Parathyroid adenoma (tissue), 2 donors: ENCODE results near the gene CDK5RAP2.

Experiments
- H2AFZ ChIP-seq: fragments of 300-600 bp; sonication (generic); one replicate; pipeline ENCODE4 v1.7.0; 2017; ENCODE audit warnings: antibody characterized with exemption, mild to moderate bottlenecking
- H3K27ac ChIP-seq: fragments of 300-600 bp; sonication (generic); one replicate; pipeline ENCODE4 v1.7.0; 2017
- H3K27me3 ChIP-seq: fragments of 300-600 bp; sonication (generic); one replicate; pipeline ENCODE4 v1.7.0; 2017; ENCODE audit warnings: low read length; ENCODE audit not compliant: control insufficient read depth, insufficient read depth
- H3K36me3 ChIP-seq: fragments of 300-600 bp; sonication (generic); one replicate; pipeline ENCODE4 v1.7.0; 2017; ENCODE audit warnings: low read length; ENCODE audit not compliant: control insufficient read depth, insufficient read depth
- H3K4me1 ChIP-seq: fragments of 300-600 bp; sonication (generic); one replicate; pipeline ENCODE4 v1.7.0; 2017; ENCODE audit warnings: control low read depth
- H3K4me2 ChIP-seq: fragments of 300-600 bp; sonication (generic); one replicate; pipeline ENCODE4 v1.7.0; 2017; ENCODE audit warnings: low read length
- H3K4me3 ChIP-seq: fragments of 300-600 bp; sonication (generic); one replicate; pipeline ENCODE4 v1.7.0; 2017; ENCODE audit warnings: low read depth, low read length
- H3K79me2 ChIP-seq: fragments of 300-600 bp; sonication (generic); one replicate; pipeline ENCODE4 v1.7.0; 2017; ENCODE audit warnings: control low read depth
- H3K9ac ChIP-seq: fragments of 300-600 bp; sonication (generic); one replicate; pipeline ENCODE4 v1.7.0; 2017; ENCODE audit warnings: mild to moderate bottlenecking
- H3K9me3 ChIP-seq: fragments of 300-600 bp; sonication (generic); one replicate; pipeline ENCODE4 v1.7.0; 2017; ENCODE audit warnings: low read length; ENCODE audit not compliant: control insufficient read depth
- TF ChIP-seq, protein P1 (sequence below): fragments of 300-600 bp; sonication (generic); IDR thresholded peaks from one replicate; pipeline ENCODE4 v1.7.0; 2017; ENCODE audit warnings: antibody characterized with exemption, mild to moderate bottlenecking
- donor health status: primary hyperparathyroidism.

Gene CDK5RAP2

DNA sequence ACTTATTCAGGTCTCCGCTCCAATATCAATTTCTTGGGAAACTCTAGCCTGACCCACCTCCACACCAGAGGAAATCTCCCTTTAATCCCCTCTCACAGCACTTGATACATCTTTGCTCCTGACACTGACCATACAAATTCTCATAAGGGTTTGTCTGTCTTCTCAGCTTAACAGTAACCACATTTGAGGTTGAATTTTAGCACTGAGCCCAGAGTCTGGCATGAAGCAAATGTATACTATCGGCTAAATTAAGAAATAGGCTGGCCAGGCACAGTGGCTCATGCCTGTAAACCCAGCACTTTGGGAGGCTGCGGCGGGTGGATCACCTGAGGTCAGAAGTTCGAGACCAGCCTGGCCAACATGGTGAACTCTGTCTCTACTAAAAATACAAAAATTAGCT is 9.7 kb downstream of the CDK5RAP2 start:
- H2AFZ ChIP-seq = no peak overlapping the region
- H3K4me2 ChIP-seq = no peak overlapping the region
- no peaks in the 10 kb centered on the region for H3K9me3 ChIP-seq
- no peak overlapping the region for H3K4me3 ChIP-seq
- TF ChIP-seq, protein P1, sequence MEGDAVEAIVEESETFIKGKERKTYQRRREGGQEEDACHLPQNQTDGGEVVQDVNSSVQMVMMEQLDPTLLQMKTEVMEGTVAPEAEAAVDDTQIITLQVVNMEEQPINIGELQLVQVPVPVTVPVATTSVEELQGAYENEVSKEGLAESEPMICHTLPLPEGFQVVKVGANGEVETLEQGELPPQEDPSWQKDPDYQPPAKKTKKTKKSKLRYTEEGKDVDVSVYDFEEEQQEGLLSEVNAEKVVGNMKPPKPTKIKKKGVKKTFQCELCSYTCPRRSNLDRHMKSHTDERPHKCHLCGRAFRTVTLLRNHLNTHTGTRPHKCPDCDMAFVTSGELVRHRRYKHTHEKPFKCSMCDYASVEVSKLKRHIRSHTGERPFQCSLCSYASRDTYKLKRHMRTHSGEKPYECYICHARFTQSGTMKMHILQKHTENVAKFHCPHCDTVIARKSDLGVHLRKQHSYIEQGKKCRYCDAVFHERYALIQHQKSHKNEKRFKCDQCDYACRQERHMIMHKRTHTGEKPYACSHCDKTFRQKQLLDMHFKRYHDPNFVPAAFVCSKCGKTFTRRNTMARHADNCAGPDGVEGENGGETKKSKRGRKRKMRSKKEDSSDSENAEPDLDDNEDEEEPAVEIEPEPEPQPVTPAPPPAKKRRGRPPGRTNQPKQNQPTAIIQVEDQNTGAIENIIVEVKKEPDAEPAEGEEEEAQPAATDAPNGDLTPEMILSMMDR = no peak
- H3K27ac ChIP-seq = no peak overlapping the region
- no peak overlapping the region for H3K9ac ChIP-seq
- no peaks in the 10 kb centered on the region for H3K36me3 ChIP-seq
- no peaks in the 10 kb centered on the region for H3K27me3 ChIP-seq
- H3K4me1 ChIP-seq = no peaks in the 10 kb centered on the region
- H3K79me2 ChIP-seq = no peaks in the 10 kb centered on the region

DNA sequence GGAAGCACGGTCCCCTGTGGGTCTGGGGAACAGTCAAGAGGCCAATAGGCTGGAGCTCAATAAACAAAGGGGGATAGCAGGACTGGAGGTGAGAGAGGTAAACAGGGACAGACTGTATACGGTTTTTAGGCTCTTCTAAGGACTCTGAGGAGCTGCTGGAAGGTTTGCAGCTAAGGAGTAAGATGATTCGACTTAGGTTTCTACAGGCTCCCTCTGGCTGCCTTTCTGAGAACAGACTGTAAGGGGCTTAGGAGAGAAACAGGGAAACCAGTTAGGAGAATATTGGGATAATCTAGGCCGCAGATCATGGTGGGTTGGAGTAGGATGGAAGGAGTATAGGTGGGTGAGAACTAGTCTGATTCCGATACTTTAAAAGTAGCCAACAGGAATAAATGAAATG is 10.4 kb downstream of the CDK5RAP2 start:
- no peak overlapping the region for H3K27ac ChIP-seq
- H3K79me2 ChIP-seq = no peaks in the 10 kb centered on the region
- H2AFZ ChIP-seq = no peak overlapping the region
- H3K9ac ChIP-seq = no peak overlapping the region
- H3K27me3 ChIP-seq = no peaks in the 10 kb centered on the region
- no peaks in the 10 kb centered on the region for H3K4me1 ChIP-seq
- TF ChIP-seq, protein P1 = no peak
- H3K36me3 ChIP-seq = no peaks in the 10 kb centered on the region
- H3K9me3 ChIP-seq = no peaks in the 10 kb centered on the region
- no peak overlapping the region for H3K4me3 ChIP-seq
- H3K4me2 ChIP-seq = no peak overlapping the region

DNA sequence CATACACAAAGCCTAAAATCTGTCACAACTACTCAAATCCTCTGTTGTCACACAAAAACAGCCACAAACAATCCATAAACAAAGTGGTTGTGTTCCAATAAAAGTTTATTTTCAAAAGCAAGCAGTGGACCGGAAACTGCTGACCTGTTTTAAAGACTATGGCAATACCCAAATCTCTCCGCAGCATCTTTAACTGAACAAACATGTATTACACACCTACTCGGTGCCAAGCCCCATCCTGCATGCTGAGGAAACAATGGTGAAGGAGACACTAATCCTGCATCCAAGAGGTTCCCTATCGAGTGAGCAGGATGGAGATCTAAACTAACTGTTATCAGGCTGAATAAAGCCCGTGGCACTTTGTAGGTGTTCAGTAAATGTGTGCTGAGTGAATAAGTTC is 11.2 kb downstream of the CDK5RAP2 start:
- Histone ChIP-seq H3K27ac (no peak overlapping the region), H3K36me3 (no peaks in the 10 kb centered on the region), H3K9me3 (no peaks in the 10 kb centered on the region), H3K9ac (no peak overlapping the region), H3K79me2 (no peaks in the 10 kb centered on the region), H3K4me1 (no peaks in the 10 kb centered on the region), H2AFZ (no peak overlapping the region), H3K4me3 (no peak overlapping the region), H3K4me2 (no peak overlapping the region), H3K27me3 (no peaks in the 10 kb centered on the region)
- TF ChIP-seq, protein P1 = no peak

DNA sequence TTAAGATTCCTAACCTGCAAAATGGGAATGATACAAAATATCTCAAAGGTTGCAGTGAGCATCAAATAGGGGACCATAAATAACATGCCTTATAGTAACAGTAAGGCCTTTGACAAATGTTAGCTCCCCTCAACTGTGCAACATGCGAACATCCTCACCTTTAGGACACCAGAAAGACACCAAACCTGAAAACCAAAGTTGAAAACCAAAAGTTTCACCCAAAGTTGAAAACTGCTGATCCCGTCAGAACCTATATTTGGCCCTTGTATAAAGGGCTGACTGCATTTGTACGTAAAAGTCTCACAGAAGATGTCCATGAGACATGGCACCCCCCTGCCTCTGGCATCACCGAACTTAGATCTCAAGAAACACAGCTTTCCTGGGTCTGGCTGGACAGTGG is 12.1 kb downstream of the CDK5RAP2 start:
- H3K4me3 ChIP-seq = no peak overlapping the region
- no peaks in the 10 kb centered on the region for H3K9me3 ChIP-seq
- no peak overlapping the region for H3K9ac ChIP-seq
- no peaks in the 10 kb centered on the region for H3K27me3 ChIP-seq
- no peak overlapping the region for H3K27ac ChIP-seq
- TF ChIP-seq, protein P1 = no peak
- no peak overlapping the region for H3K4me2 ChIP-seq
- no peaks in the 10 kb centered on the region for H3K36me3 ChIP-seq
- H3K79me2 ChIP-seq = no peaks in the 10 kb centered on the region
- H3K4me1 ChIP-seq = no peaks in the 10 kb centered on the region
- no peak overlapping the region for H2AFZ ChIP-seq

DNA sequence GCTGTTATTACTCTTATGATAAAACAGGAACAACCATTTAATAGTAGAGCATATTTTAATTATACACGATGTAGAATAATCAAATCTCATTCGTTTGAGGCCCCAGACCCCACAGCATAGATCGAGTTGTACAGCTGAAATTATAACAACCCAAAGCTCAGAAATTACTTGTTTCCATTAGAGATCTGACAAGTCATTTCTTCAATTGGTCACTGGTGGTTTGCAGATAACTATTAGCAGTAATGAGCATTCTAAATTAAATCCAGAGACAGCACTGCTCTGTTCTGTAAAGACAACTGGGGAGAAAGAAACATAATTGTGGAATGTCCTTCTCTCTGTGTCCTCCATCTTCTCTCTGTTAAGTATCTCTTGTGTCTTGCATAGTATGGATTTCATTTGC is 12.9 kb downstream of the CDK5RAP2 start:
- no peak overlapping the region for H3K4me2 ChIP-seq
- H3K9ac ChIP-seq = no peak overlapping the region

More for the DNA sequence above, 12.9 kb downstream of the CDK5RAP2 start:
- H3K79me2 ChIP-seq = no peaks in the 10 kb centered on the region
- H3K4me1 ChIP-seq = no peaks in the 10 kb centered on the region
- no peaks in the 10 kb centered on the region for H3K27me3 ChIP-seq
- no peak overlapping the region for H3K27ac ChIP-seq
- TF ChIP-seq, protein P1 = no peak
- H3K36me3 ChIP-seq = no peaks in the 10 kb centered on the region
- no peak overlapping the region for H3K4me3 ChIP-seq
- H3K9me3 ChIP-seq = no peaks in the 10 kb centered on the region
- no peak overlapping the region for H2AFZ ChIP-seq
